ENCODE measurements around the gene COL4A1.

COL4A1 gene

GRCh38 chr13:110272227-110272626 is 34.7 kb downstream of the COL4A1 start:
- DNase-seq (ENCODE audit: low read depth in 2 of 2), result no peak
- no peak overlapping the region for H3K4me3 ChIP-seq (replicated peaks in 1 of 2; ENCODE audit: low read depth in 2 of 2, low read length in 2 of 2)
- no peak for TF ChIP-seq CTCF (IDR thresholded peaks at IDR 0.05; ENCODE audit: low read depth, low read length)

DNA sequence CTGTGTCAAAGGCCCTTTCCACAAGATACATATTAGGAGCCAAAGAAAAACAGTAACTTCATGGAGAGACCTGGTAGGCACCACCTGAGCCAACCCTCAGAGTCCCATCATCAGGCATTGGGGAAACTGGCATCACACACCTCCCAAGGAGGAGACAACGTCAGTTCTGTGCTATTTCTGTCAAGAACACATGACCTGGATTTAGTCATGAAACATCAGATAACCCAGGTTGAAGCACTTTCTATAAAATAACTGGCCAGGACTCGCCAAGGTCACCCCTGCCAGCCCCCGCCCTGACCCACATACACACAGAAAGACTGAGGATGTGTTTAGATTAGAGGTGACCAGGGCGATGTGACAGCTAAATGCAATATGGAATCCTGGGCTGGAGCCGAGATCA is 35.6 kb downstream of the COL4A1 start:
- no peak for DNase-seq (ENCODE audit: low read depth in 2 of 2)
- no peak overlapping the region for H3K4me3 ChIP-seq (replicated peaks in 1 of 2; ENCODE audit: low read depth in 2 of 2, low read length in 2 of 2)
- TF ChIP-seq CTCF (IDR thresholded peaks at IDR 0.05; ENCODE audit: low read depth, low read length), result no peak

- TF ChIP-seq CTCF (IDR thresholded peaks at IDR 0.05; ENCODE audit: low read depth, low read length), result no peak
- H3K4me3 ChIP-seq (replicated peaks in 1 of 2; ENCODE audit: low read depth in 2 of 2, low read length in 2 of 2), result no peak overlapping the region
- no peak for DNase-seq (ENCODE audit: low read depth in 2 of 2)
Observed at GRCh38 chr13:110270507-110270906, 36.5 kb downstream of the COL4A1 start.

DNA sequence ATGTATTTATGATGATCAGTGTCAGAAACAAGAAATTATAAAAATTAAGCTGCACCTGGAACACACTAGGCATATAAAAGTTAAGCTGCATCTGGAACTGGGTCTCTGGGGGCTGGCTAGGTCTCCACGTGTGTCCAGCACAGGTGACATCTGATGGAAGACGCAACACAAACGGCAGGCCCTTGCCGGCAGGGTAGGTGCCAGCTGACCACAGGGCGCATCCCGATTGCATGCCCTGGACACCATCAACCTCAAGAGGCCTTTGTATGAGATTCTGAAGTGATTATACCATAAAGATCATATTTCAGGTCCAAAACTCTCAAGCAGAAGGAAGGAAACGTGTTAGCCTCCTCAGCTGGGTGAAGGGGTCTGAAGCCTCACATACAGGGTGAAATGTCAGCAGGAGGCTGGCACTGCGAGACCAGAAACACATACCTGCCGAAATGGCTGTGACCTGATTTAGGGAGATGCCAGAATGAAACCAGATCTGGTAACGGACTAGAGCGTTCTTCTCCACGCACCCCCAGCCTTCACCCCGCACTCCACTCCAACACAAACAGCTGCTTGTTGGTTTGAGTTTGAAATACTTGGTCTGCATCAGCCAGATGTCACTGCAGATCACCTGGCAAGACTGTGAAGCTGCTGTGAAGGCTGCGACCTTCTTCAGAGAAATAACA is 37.3 kb downstream of the COL4A1 start:
- TF ChIP-seq CTCF (IDR thresholded peaks at IDR 0.05; ENCODE audit: low read depth, low read length), result no peak
- no peak for DNase-seq (ENCODE audit: low read depth in 2 of 2)

DNA sequence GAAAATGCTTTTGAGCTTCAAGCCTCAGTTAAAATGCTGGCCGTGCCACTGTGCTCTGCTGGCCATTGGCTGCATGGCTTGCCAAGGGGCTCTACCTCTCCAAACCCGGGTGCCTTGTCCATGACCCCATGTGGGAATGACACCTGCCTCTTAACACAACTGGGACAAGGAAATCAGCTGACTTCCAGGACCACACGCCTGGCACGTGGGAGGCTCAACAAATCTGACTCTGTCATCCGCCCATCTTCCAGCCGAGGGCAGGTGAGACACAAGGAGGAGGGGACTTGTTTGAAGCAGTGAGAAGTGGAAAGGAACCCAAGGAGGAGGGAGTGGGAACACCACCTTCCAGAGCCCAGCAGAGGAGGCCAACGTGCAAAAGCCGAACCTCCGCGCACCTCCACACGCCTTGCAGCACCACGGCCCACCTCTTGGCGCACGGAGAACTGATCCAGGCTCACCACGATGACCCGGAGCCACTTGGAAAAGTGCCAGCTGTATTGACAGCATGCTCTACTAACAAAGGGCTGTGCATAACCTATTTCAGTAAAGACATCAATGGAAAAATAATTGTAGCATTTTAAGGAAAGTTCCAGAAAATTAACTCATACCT is 38.3 kb downstream of the COL4A1 start:
- DNase-seq (ENCODE audit: low read depth in 2 of 2), result no peak
- no peak for TF ChIP-seq CTCF (IDR thresholded peaks at IDR 0.05; ENCODE audit: low read depth, low read length)
- no peak overlapping the region for H3K4me3 ChIP-seq (replicated peaks in 1 of 2; ENCODE audit: low read depth in 2 of 2, low read length in 2 of 2)

More for the DNA sequence above, 37.3 kb downstream of the COL4A1 start:
- H3K4me3 ChIP-seq (replicated peaks in 1 of 2; ENCODE audit: low read depth in 2 of 2, low read length in 2 of 2), result no peak overlapping the region

GRCh38 chr13:110268061-110268460 is 38.9 kb downstream of the COL4A1 start:
- DNase-seq (ENCODE audit: low read depth in 2 of 2), result no peak
- no peak for TF ChIP-seq CTCF (IDR thresholded peaks at IDR 0.05; ENCODE audit: low read depth, low read length)
- no peak overlapping the region for H3K4me3 ChIP-seq (replicated peaks in 1 of 2; ENCODE audit: low read depth in 2 of 2, low read length in 2 of 2)
